Stimulated activated naive B cell treated with anti-CD40 and anti-IgM and Interleukin-4, amounts not matched to agents 10 μg/mL and 1 μg/mL and 100 μg/mL, for 72 hours (primary cell): ENCODE results near the gene ZNF613.
A peak's percentile ranks its signal among the peaks of the same experiment; 100 is the strongest.
"Not testable (repeated sequence)": the region's sequence is repeated elsewhere in the genome, so short reads cannot be mapped to it uniquely, and the experiment has no call there.

Source experiments
- ATAC-seq, 2 donors: fragments of 150-1000 bp; cut with Tn5 transposase; replicated peaks; 2 replicates each; pipeline ENCODE4 v1.10.0; 2021; ENCODE audit warnings: moderate library complexity in 1 of 2
- DNase-seq: peaks from one replicate; pipeline ENCODE4 v3.0.0; 2021
- H3K27ac Mint-ChIP-seq: one replicate; pipeline ENCODE4 v1.8.0; 2022; ENCODE audit warnings: mild to moderate bottlenecking, mixed read lengths
- H3K27me3 Mint-ChIP-seq, 2 donors: one replicate each; pipeline ENCODE4 v1.8.0; 2022; ENCODE audit warnings: mixed read lengths in 2 of 2
- H3K36me3 Mint-ChIP-seq, 2 donors: one replicate each; pipeline ENCODE4 v1.8.0; 2022; ENCODE audit warnings: mixed read lengths in 2 of 2, mild to moderate bottlenecking in 1 of 2
- H3K4me1 Mint-ChIP-seq, 2 donors: one replicate each; pipeline ENCODE4 v1.8.0; 2022; ENCODE audit warnings: mixed read lengths in 2 of 2, mild to moderate bottlenecking in 1 of 2
- H3K4me3 Mint-ChIP-seq, 2 donors: one replicate each; pipeline ENCODE4 v1.8.0; 2022; ENCODE audit warnings: mild to moderate bottlenecking in 2 of 2, mixed read lengths in 2 of 2, moderate library complexity in 1 of 2
- H3K9me3 Mint-ChIP-seq, 2 donors: one replicate each; pipeline ENCODE4 v1.8.0; 2022; ENCODE audit warnings: mixed read lengths in 2 of 2, mild to moderate bottlenecking in 1 of 2

The ZNF613 gene

DNA sequence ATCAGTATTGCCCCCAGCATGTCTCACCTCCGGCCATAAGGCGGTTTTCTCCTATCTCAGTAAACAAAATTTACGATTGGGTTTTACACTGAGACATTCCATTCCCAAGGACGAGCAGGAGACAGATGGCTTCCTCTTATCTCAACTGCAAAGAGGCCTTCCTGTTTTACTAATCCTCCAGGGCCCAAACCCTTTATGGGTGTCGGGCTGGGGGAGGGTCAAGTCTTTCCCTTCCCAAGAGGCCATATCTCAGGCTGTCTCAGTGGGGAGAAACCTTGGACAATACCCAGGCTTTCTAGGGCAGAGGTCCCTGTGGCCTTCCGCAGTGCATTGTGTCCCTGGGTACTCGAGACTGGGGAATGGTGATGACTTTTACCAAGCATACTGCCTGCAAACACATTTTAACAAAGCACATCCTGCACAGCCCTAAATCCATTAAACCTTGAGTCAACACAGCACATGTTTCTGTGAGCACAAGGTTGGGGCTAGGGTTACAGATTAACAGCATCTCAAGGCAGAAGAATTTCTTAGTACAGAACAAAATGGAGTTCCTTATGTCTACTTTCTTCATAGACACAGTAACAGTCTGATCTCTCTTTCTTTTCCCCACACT is 33.5 kb downstream of the ZNF613 start:
- H3K27ac Mint-ChIP-seq = not testable (repeated sequence)

GRCh38 chr19:51965583-51965982 is 38.3 kb downstream of the ZNF613 start:
- peaks cover 42 to 44% of the 10 kb centered on the region in 2 donors for H3K9me3 Mint-ChIP-seq
- no peak overlapping the region for H3K27ac Mint-ChIP-seq
- ATAC-seq = no peak

More for the DNA sequence above, 33.5 kb downstream of the ZNF613 start:
- DNase-seq, H3K27me3 Mint-ChIP-seq, ATAC-seq, H3K4me3 Mint-ChIP-seq, H3K4me1 Mint-ChIP-seq: not testable (repeated sequence)
- Mint-ChIP-seq H3K9me3 (peaks cover 51 to 53% of the 10 kb centered on the region in 2 donors), H3K36me3 (peaks cover 68 to 82% of the 10 kb centered on the region in 2 donors)

GRCh38 chr19:51970718-51971117 is 43.4 kb downstream of the ZNF613 start:
- no peak overlapping the region for H3K4me3 Mint-ChIP-seq
- no peak for ATAC-seq
- H3K9me3 Mint-ChIP-seq = peaks cover 24 to 27% of the 10 kb centered on the region in 2 donors
- DNase-seq = no peak
- H3K4me1 Mint-ChIP-seq = no peaks in the 10 kb centered on the region
- H3K36me3 Mint-ChIP-seq = peaks cover 85% of the 10 kb centered on the region in 2 donors
- no peak overlapping the region for H3K27ac Mint-ChIP-seq
- no peaks in the 10 kb centered on the region for H3K27me3 Mint-ChIP-seq

More at GRCh38 chr19:51965583-51965982, 38.3 kb downstream of the ZNF613 start:
- no peak for DNase-seq
- Mint-ChIP-seq H3K36me3 (peaks cover 86 to 91% of the 10 kb centered on the region in 2 donors), H3K27me3 (no peaks in the 10 kb centered on the region), H3K4me1 (no peaks in the 10 kb centered on the region), H3K4me3 (no peak overlapping the region)

DNA sequence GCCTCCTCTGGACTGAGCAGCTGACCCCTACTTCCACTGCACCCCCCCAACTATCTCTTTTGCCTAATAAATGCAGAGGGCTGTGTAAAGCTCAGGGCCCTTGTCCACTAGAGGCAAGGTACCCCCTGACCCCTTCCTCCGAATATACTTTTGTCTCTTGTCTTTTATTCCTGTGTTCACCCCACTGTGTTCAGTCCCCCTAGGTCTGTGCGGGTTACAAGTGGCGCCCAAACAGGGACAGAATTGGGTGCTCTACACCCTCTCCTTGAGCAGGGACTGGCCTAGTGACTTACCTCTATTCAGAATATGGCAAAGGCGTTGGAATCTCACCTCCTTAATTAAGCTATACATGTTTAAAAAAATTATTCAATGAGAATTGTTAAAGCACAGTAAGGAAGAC is 44.4 kb downstream of the ZNF613 start:
- no peaks in the 10 kb centered on the region for H3K4me1 Mint-ChIP-seq
- H3K4me3 Mint-ChIP-seq = no peak overlapping the region
- H3K27ac Mint-ChIP-seq = no peak overlapping the region
- H3K36me3 Mint-ChIP-seq = peaks cover 81 to 83% of the 10 kb centered on the region in 2 donors
- peaks cover 28 to 29% of the 10 kb centered on the region in 2 donors for H3K9me3 Mint-ChIP-seq
- ATAC-seq = no peak
- no peaks in the 10 kb centered on the region for H3K27me3 Mint-ChIP-seq
- no peak for DNase-seq

DNA sequence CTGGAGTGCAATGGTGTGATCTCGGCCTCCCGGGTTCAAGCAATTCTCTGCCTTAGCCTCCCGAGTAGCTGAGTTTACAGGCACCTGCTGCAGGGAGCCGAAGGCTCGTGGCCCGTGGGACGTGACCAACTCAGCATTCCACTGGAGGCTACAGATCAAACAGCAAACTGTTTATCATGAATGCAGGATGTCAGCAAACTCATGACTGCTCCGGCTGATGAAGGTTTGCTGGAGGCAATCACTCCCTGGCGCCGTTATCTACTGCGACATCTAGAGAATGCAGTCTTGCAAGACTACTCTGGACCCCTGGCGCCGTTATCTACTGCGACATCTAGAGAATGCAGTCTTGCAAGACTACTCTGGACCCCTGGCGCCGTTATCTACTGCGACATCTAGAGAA is 48.5 kb downstream of the ZNF613 start:
- not testable (repeated sequence) for H3K27ac Mint-ChIP-seq, DNase-seq, H3K27me3 Mint-ChIP-seq, H3K4me1 Mint-ChIP-seq, ATAC-seq, H3K4me3 Mint-ChIP-seq
- peaks cover 81 to 92% of the 10 kb centered on the region in 2 donors for H3K36me3 Mint-ChIP-seq
- H3K9me3 Mint-ChIP-seq = peaks cover 28 to 31% of the 10 kb centered on the region in 2 donors

DNA sequence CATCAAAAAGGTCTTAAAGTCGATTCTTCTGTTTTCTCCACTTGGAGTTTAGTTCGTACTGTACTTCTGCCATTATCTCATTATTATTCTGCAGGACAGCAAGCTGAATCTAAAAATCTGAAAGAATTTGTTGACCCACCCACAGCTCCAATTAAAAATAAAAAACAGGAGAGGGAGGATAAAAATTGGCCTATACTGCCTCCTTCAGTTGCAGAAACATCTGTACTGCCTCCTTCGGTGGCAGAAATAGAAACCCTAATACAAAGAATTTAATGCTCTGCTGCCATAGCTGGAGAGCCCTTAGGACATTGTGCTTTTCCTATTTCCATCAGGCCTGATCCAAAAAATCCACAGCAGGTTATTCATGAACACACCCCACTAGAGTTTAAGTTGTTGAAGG is 49.6 kb downstream of the ZNF613 start:
- H3K4me1 Mint-ChIP-seq = peaks cover 0 to 7% of the 10 kb centered on the region in 2 donors
- no peak overlapping the region for H3K27ac Mint-ChIP-seq
- ATAC-seq = no peak
- peaks cover 80 to 92% of the 10 kb centered on the region in 2 donors for H3K36me3 Mint-ChIP-seq
- no peak overlapping the region for H3K4me3 Mint-ChIP-seq
- no peaks in the 10 kb centered on the region for H3K27me3 Mint-ChIP-seq
- peaks cover 29 to 33% of the 10 kb centered on the region in 2 donors for H3K9me3 Mint-ChIP-seq
- DNase-seq = no peak

DNA sequence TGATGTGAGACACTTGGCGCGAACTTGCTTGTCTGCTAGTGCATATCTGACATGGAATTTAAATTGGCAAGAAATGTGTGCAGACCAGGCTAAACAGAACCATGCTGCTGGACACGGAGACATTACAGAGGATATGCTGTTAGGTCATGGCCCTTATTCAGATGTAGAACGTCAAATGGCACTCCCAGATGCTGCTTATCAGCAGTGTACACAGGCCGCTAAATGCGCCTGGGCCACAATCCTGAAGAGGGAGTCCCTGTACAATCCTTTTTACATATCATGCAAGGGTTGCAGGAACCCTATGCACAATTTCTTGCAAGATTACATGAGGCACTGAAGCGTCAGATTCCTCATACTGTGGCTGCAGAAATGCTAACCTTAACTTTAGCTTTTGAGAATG is 50.1 kb downstream of the ZNF613 start:
- Mint-ChIP-seq H3K4me1 (peaks cover 0 to 7% of the 10 kb centered on the region in 2 donors), H3K27ac (no peak overlapping the region), H3K27me3 (no peaks in the 10 kb centered on the region), H3K4me3 (no peak overlapping the region), H3K9me3 (peaks cover 27 to 32% of the 10 kb centered on the region in 2 donors), H3K36me3 (peaks cover 78 to 90% of the 10 kb centered on the region in 2 donors)
- ATAC-seq = no peak
- DNase-seq = no peak

GRCh38 chr19:51978882-51979281 is 51.6 kb downstream of the ZNF613 start:
- no peak overlapping the region for H3K4me3 Mint-ChIP-seq
- no peak for ATAC-seq

DNA sequence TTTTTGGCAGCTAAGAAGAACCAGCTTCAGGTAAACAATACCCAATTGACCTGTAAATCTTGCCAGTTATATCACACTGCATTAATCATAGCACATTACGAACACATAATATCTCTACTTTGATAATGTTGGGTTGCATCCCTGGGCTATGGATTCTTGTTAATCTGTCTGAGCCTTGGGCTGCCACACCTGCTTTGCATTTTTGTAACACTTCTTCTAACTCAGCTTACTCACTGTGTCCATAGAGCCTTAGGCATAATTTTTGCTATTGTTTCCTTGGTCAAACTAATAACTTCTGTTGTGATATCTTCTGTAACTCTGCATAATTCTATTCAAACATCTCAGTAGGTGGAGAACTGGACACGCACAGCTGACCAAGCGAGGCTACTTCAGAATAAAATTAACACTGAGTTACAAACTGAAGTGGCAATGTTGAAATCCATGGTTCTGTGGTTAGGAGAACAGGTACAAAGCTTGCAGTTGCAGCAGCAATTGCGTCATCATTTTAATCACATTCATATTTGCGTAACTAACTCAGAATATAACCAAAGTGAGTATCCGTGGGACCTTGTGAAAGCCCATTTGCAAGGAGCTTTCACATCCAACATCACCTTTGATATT is 53.0 kb downstream of the ZNF613 start:
- Mint-ChIP-seq H3K36me3 (peaks cover 68 to 84% of the 10 kb centered on the region in 2 donors), H3K4me1 (peaks cover 0 to 13% of the 10 kb centered on the region in 2 donors), H3K27me3 (no peaks in the 10 kb centered on the region), H3K9me3 (peaks cover 30% of the 10 kb centered on the region in 2 donors), H3K4me3 (no peak overlapping the region), H3K27ac (no peak overlapping the region)
- ATAC-seq (no peak), DNase-seq (no peak)

More at GRCh38 chr19:51978882-51979281, 51.6 kb downstream of the ZNF613 start:
- Mint-ChIP-seq H3K4me1 (peaks cover 0 to 13% of the 10 kb centered on the region in 2 donors), H3K27me3 (no peaks in the 10 kb centered on the region), H3K9me3 (peaks cover 30 to 32% of the 10 kb centered on the region in 2 donors), H3K27ac (no peak overlapping the region), H3K36me3 (peaks cover 80 to 92% of the 10 kb centered on the region in 2 donors)
- no peak for DNase-seq

DNA sequence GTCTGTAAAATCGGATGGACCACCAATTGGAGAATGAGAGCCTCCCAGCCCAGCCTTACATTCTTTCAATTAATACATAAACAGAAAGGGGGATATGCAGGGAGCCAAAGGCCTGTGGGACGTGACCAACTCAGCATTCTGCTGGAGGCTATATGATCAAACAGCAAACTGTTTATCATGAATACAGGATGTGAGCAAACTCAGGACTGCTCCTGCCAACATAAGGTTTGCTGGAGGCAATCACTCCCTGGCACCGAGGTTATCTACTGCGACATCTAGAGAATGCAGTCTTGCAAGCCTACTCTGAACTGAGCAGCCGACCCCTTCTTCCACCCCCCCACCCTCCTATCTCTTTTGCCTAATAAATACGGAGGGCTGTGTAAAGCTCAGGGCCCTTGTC is 53.7 kb downstream of the ZNF613 start:
- Mint-ChIP-seq H3K36me3 (peaks cover 68 to 85% of the 10 kb centered on the region in 2 donors), H3K9me3 (peaks cover 30% of the 10 kb centered on the region in 2 donors), H3K4me1 (peaks cover 0 to 13% of the 10 kb centered on the region in 2 donors)
- H3K4me3 Mint-ChIP-seq, H3K27me3 Mint-ChIP-seq, ATAC-seq, DNase-seq, H3K27ac Mint-ChIP-seq: not testable (repeated sequence)

DNA sequence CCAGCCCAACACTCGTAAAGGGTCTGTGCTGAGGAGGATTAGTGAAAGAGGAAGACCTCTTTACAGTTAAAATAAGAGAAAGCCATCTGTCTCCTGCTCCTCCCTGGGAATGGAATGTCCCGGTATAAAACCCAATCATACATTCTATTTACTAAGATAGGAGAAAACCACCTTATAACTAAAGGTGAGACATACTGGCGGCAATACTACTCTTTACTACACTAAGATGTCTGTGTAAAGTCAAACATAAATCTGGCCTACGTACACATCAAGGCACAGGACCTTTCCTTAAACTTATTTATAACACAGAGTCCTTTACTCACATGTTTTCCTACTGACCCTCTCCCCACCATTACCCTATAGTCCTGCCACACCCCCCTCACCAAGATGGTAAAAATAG is 56.1 kb downstream of the ZNF613 start:
- peaks cover 62 to 79% of the 10 kb centered on the region in 2 donors for H3K36me3 Mint-ChIP-seq
- H3K9me3 Mint-ChIP-seq = peaks cover 25 to 30% of the 10 kb centered on the region in 2 donors
- no peak for ATAC-seq
- H3K27ac Mint-ChIP-seq = no peak overlapping the region
- no peaks in the 10 kb centered on the region for H3K27me3 Mint-ChIP-seq
- peaks cover 2 to 17% of the 10 kb centered on the region in 2 donors for H3K4me1 Mint-ChIP-seq
- no peak overlapping the region for H3K4me3 Mint-ChIP-seq
- DNase-seq = no peak

- peaks cover 2 to 10% of the 10 kb centered on the region in 2 donors for H3K4me1 Mint-ChIP-seq
These were observed 59.3 kb downstream of the ZNF613 start, which contains the start of gene ZNF350 for GRCh38 chr19:51986309-51987291. Gene ZNF350, minus strand, starts transcription at chr19:51986840. Its CDS starts 12,480 bp downstream, at chr19:51974360.

GRCh38 chr19:51993422-51993821 is 66.2 kb downstream of the ZNF613 start:
- no peaks in the 10 kb centered on the region for H3K27me3 Mint-ChIP-seq
- no peak overlapping the region for H3K27ac Mint-ChIP-seq
- no peaks in the 10 kb centered on the region for H3K4me1 Mint-ChIP-seq
- peaks cover 47 to 51% of the 10 kb centered on the region in 2 donors for H3K9me3 Mint-ChIP-seq
- H3K36me3 Mint-ChIP-seq = peaks cover 68 to 87% of the 10 kb centered on the region in 2 donors
- DNase-seq = no peak
- no peak overlapping the region for H3K4me3 Mint-ChIP-seq
- ATAC-seq = no peak

More at GRCh38 chr19:51986309-51987291, 59.3 kb downstream of the ZNF613 start, which contains the start of gene ZNF350:
- Mint-ChIP-seq H3K27ac (peak within 1 kb of the TSS; percentile 98), H3K9me3 (peaks cover 29 to 36% of the 10 kb centered on the region in 2 donors), H3K27me3 (no peaks in the 10 kb centered on the region), H3K4me3 (peak within 1 kb of the TSS; percentile 87 to 95), H3K36me3 (peaks cover 43 to 70% of the 10 kb centered on the region in 2 donors)
- DNase-seq = peak; percentile 88
- ATAC-seq = peak; percentile 98 to 99
